GM23338 (cell line): ENCODE results near the gene RAB11FIP3. TPM values are rescaled to one million over a fixed set of nuclear protein-coding genes. Genes with fewer than 3 reads are reported as not detected.

Experiments used
- ATAC-seq: fragments of 200-7000 bp; cut with Tn5 transposase; 3 replicates; pipeline ENCODE4 v1.9.1; 2020
- DNase-seq: peaks from one replicate; pipeline ENCODE4 v3.0.0-alpha.2; 2015; ENCODE audit warnings: low spot score
- H2AFZ ChIP-seq: fragments of 200-600 bp; sonication (generic); 2 replicates; pipeline ENCODE4 v1.8.0; 2016; ENCODE audit warnings: antibody characterized with exemption, mild to moderate bottlenecking, moderate library complexity
- H3F3A ChIP-seq: fragments of 200-600 bp; sonication (generic); replicated peaks from 2 replicates; pipeline ENCODE4 v1.8.0; 2017; ENCODE audit warnings: antibody characterized with exemption, mixed run types, low read depth
- H3K27ac ChIP-seq: fragments of 200-600 bp; sonication (generic); 2 replicates; pipeline ENCODE4 v1.6.1; 2016; ENCODE audit warnings: low read depth
- H3K27me3 ChIP-seq: fragments of 200-600 bp; sonication (generic); 2 replicates; pipeline ENCODE4 v1.8.0; 2016; ENCODE audit warnings: mild to moderate bottlenecking, mixed run types, moderate library complexity; ENCODE audit not compliant: insufficient read depth
- H3K36me3 ChIP-seq: fragments of 200-600 bp; sonication (generic); 2 replicates; pipeline ENCODE4 v1.8.0; 2016; ENCODE audit warnings: mild to moderate bottlenecking; ENCODE audit not compliant: insufficient read depth
- H3K4me1 ChIP-seq: fragments of 200-600 bp; sonication (generic); 2 replicates; pipeline ENCODE4 v1.8.0; 2016; ENCODE audit warnings: mild to moderate bottlenecking, moderate library complexity; ENCODE audit not compliant: insufficient read depth
- H3K4me2 ChIP-seq: fragments of 200-600 bp; sonication (generic); 2 replicates; pipeline ENCODE4 v1.7.1; 2017; ENCODE audit warnings: mixed run types
- H3K4me3 ChIP-seq: fragments of 200-600 bp; sonication (generic); 2 replicates; pipeline ENCODE4 v1.6.1; 2016; ENCODE audit warnings: mixed run types
- H3K79me2 ChIP-seq: fragments of 200-600 bp; sonication (generic); replicated peaks from 2 replicates; pipeline ENCODE4 v1.8.0; 2017; ENCODE audit warnings: mild to moderate bottlenecking; ENCODE audit not compliant: insufficient read depth
- H3K9me2 ChIP-seq: fragments of 200-600 bp; sonication (generic); 2 replicates; pipeline ENCODE4 v1.8.0; 2017; ENCODE audit not compliant: insufficient read depth
- H4K20me1 ChIP-seq: fragments of 200-600 bp; sonication (generic); replicated peaks from 2 replicates; pipeline ENCODE4 v1.8.0; 2017; ENCODE audit warnings: mild to moderate bottlenecking; ENCODE audit not compliant: insufficient read depth
- H3K27ac Mint-ChIP-seq: 2 replicates; pipeline ENCODE4 v1.8.0; 2020; ENCODE audit warnings: inconsistent platforms, mild to moderate bottlenecking, moderate library complexity, mixed read lengths
- H3K27me3 Mint-ChIP-seq: 3 replicates; pipeline ENCODE4 v1.8.0; 2022; ENCODE audit warnings: low read depth, mild to moderate bottlenecking, moderate library complexity, mixed read lengths, inconsistent platforms; ENCODE audit not compliant: insufficient read depth, poor library complexity
- H3K36me3 Mint-ChIP-seq: 3 replicates; pipeline ENCODE4 v1.8.0; 2021; ENCODE audit warnings: low read depth, mild to moderate bottlenecking, inconsistent platforms, moderate library complexity, mixed read lengths
- H3K4me1 Mint-ChIP-seq: 3 replicates; pipeline ENCODE4 v1.8.0; 2020; ENCODE audit warnings: mild to moderate bottlenecking, inconsistent platforms, mixed read lengths
- H3K4me3 Mint-ChIP-seq: 3 replicates; pipeline ENCODE4 v1.8.0; 2021; ENCODE audit warnings: moderate library complexity, mild to moderate bottlenecking, inconsistent platforms, mixed read lengths
- H3K9me3 Mint-ChIP-seq: 3 replicates; pipeline ENCODE4 v1.8.0; 2020; ENCODE audit warnings: moderate library complexity, mild to moderate bottlenecking, inconsistent platforms, mixed read lengths
- CREB1 ChIP-seq: fragments of 250-450 bp; sonication (Bioruptor Pico); IDR thresholded peaks from 2 replicates; pipeline ENCODE4 v1.5.0; 2020; ENCODE audit warnings: low read depth, mild to moderate bottlenecking, moderate library complexity
- EZH2 ChIP-seq: fragments of 200-600 bp; sonication (generic); IDR thresholded peaks from one replicate; pipeline ENCODE4 v1.8.0; 2017; ENCODE audit warnings: antibody characterized with exemption, mild to moderate bottlenecking, low read depth; ENCODE audit not compliant: unreplicated experiment
- EZH2phosphoT487 ChIP-seq: fragments of 200-600 bp; sonication (generic); IDR thresholded peaks from one replicate; pipeline ENCODE4 v1.8.1; 2018; ENCODE audit warnings: antibody characterized with exemption; ENCODE audit not compliant: unreplicated experiment
- JUNB ChIP-seq: IDR thresholded peaks from one replicate; pipeline ENCODE4 v1.6.1; 2016; ENCODE audit warnings: antibody characterized with exemption; ENCODE audit not compliant: unreplicated experiment
- NANOG ChIP-seq: IDR thresholded peaks from 2 replicates; pipeline ENCODE4 v1.6.1; 2016; ENCODE audit warnings: antibody characterized with exemption, borderline replicate concordance
- POLR2AphosphoS5 ChIP-seq: IDR thresholded peaks from 2 replicates; pipeline ENCODE4 v1.6.1; 2016; ENCODE audit warnings: antibody characterized with exemption, low read depth
- STAT1 ChIP-seq: IDR thresholded peaks from one replicate; pipeline ENCODE4 v1.6.1; 2016; ENCODE audit warnings: antibody characterized with exemption; ENCODE audit not compliant: unreplicated experiment
- ZNF114 ChIP-seq: fragments of 250-450 bp; sonication (Bioruptor Pico); IDR thresholded peaks from 2 replicates; pipeline ENCODE4 v1.5.0; 2020; ENCODE audit warnings: mild to moderate bottlenecking, moderate library complexity
- ZNF331 ChIP-seq: fragments of 250-450 bp; sonication (Bioruptor Pico); IDR thresholded peaks from 2 replicates; pipeline ENCODE4 v1.5.0; 2020; ENCODE audit warnings: low read depth, mild to moderate bottlenecking, moderate library complexity
- polyA plus RNA-seq: library from polyadenylated mRNA; unstranded; fragments of >200 nt; fragmentation: Nextera tagmentation; extraction: Ambion mirVana; gene quantifications from 2 replicates; pipeline ENCODE4 v1.2.1, GENCODE V29; 2016
- total RNA-seq: library from RNA; depleted of rRNA; stranded (reverse); fragments of >200 nt; shearing (Covaris generic); gene quantifications from 2 replicates; pipeline ENCODE4 v1.2.3, GENCODE V29; 2014
- TF ChIP-seq, protein P1 (sequence below): IDR thresholded peaks from 2 replicates; pipeline ENCODE4 v1.6.1; 2016; ENCODE audit warnings: antibody characterized with exemption
- TF ChIP-seq, protein P2 (sequence below): fragments of 250-450 bp; sonication (Bioruptor Pico); IDR thresholded peaks from 2 replicates; pipeline ENCODE4 v1.5.0; 2020; ENCODE audit warnings: mild to moderate bottlenecking, moderate library complexity
- TF ChIP-seq, protein P3 (sequence below), 2 experiments: fragments of 200-600 bp in 1 of 2; sonication (generic) in 1 of 2; conservative IDR thresholded peaks; 2 replicates each; pipeline versions ENCODE4 v1.5.1 to v1.6.1; 2016 to 2017; ENCODE audit warnings: antibody characterized with exemption in 2 of 2, low read depth in 2 of 2, mild to moderate bottlenecking in 2 of 2, moderate library complexity in 1 of 2
- TF ChIP-seq, protein P4 (sequence below): IDR thresholded peaks from one replicate; pipeline ENCODE4 v1.6.1; 2018; ENCODE audit warnings: antibody characterized with exemption; ENCODE audit not compliant: unreplicated experiment

Gene RAB11FIP3
- total and polyA plus RNA-seq, 2 experiments from 2014 or later, result 3.2 to 29.2 TPM

DNA sequence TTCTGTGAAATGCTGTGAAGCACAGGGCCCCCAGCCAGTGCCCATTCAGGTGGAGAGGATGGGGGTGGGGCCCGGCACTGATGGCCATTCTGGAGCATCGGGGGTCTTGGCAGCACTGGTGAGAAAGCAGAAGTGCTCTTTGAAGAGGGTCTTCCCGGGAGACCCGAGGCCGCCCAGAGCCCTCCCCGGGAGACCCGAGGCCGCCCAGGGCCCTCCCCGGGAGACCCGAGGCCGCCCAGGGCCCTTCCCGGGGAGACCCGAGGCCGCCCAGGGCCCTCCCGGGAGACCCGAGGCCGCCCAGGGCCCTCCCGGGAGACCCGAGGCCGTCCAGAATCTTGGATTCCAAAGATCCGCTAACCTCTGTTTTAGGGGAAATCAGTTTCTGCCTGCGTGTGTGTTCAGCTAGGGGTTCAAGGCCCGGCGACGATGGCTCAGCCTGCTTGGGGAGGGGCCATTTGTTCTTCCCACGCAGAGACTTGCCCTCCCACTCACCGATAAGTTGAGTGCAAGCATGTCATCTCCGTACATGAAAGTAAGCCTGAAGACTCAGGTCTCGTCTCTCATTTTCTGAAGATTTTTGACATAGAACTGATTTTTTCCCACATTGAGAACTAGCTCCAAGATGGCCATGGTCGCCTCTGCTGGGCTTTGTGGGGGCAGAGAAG, 66.9 kb downstream of the RAB11FIP3 start:
- H2AFZ ChIP-seq, result no peak overlapping the region
- Mint-ChIP-seq H3K36me3 (peaks cover 21% of the 10 kb centered on the region), H3K4me1 (peaks cover 13% of the 10 kb centered on the region), H3K27me3 (peaks cover 4% of the 10 kb centered on the region), H3K4me3 (no peak overlapping the region), H3K9me3 (no peaks in the 10 kb centered on the region), H3K27ac (no peak overlapping the region; the same call in 1 of the 2 replicates)
- TF ChIP-seq, protein P1, sequence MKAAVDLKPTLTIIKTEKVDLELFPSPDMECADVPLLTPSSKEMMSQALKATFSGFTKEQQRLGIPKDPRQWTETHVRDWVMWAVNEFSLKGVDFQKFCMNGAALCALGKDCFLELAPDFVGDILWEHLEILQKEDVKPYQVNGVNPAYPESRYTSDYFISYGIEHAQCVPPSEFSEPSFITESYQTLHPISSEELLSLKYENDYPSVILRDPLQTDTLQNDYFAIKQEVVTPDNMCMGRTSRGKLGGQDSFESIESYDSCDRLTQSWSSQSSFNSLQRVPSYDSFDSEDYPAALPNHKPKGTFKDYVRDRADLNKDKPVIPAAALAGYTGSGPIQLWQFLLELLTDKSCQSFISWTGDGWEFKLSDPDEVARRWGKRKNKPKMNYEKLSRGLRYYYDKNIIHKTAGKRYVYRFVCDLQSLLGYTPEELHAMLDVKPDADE, result no peak
- TF ChIP-seq, protein P2, sequence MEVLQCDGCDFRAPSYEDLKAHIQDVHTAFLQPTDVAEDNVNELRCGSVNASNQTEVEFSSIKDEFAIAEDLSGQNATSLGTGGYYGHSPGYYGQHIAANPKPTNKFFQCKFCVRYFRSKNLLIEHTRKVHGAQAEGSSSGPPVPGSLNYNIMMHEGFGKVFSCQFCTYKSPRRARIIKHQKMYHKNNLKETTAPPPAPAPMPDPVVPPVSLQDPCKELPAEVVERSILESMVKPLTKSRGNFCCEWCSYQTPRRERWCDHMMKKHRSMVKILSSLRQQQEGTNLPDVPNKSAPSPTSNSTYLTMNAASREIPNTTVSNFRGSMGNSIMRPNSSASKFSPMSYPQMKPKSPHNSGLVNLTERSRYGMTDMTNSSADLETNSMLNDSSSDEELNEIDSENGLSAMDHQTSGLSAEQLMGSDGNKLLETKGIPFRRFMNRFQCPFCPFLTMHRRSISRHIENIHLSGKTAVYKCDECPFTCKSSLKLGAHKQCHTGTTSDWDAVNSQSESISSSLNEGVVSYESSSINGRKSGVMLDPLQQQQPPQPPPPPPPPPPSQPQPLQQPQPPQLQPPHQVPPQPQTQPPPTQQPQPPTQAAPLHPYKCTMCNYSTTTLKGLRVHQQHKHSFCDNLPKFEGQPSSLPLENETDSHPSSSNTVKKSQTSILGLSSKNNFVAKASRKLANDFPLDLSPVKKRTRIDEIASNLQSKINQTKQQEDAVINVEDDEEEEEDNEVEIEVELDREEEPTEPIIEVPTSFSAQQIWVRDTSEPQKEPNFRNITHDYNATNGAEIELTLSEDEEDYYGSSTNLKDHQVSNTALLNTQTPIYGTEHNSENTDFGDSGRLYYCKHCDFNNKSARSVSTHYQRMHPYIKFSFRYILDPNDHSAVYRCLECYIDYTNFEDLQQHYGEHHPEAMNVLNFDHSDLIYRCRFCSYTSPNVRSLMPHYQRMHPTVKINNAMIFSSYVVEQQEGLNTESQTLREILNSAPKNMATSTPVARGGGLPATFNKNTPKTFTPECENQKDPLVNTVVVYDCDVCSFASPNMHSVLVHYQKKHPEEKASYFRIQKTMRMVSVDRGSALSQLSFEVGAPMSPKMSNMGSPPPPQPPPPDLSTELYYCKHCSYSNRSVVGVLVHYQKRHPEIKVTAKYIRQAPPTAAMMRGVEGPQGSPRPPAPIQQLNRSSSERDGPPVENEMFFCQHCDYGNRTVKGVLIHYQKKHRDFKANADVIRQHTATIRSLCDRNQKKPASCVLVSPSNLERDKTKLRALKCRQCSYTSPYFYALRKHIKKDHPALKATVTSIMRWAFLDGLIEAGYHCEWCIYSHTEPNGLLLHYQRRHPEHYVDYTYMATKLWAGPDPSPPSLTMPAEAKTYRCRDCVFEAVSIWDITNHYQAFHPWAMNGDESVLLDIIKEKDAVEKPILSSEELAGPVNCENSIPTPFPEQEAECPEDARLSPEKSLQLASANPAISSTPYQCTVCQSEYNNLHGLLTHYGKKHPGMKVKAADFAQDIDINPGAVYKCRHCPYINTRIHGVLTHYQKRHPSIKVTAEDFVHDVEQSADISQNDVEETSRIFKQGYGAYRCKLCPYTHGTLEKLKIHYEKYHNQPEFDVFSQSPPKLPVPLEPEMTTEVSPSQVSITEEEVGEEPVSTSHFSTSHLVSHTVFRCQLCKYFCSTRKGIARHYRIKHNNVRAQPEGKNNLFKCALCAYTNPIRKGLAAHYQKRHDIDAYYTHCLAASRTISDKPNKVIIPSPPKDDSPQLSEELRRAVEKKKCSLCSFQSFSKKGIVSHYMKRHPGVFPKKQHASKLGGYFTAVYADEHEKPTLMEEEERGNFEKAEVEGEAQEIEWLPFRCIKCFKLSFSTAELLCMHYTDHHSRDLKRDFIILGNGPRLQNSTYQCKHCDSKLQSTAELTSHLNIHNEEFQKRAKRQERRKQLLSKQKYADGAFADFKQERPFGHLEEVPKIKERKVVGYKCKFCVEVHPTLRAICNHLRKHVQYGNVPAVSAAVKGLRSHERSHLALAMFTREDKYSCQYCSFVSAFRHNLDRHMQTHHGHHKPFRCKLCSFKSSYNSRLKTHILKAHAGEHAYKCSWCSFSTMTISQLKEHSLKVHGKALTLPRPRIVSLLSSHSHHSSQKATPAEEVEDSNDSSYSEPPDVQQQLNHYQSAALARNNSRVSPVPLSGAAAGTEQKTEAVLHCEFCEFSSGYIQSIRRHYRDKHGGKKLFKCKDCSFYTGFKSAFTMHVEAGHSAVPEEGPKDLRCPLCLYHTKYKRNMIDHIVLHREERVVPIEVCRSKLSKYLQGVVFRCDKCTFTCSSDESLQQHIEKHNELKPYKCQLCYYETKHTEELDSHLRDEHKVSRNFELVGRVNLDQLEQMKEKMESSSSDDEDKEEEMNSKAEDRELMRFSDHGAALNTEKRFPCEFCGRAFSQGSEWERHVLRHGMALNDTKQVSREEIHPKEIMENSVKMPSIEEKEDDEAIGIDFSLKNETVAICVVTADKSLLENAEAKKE (CRISPR knock-in tag), result no peak
- TF ChIP-seq, protein P3, sequence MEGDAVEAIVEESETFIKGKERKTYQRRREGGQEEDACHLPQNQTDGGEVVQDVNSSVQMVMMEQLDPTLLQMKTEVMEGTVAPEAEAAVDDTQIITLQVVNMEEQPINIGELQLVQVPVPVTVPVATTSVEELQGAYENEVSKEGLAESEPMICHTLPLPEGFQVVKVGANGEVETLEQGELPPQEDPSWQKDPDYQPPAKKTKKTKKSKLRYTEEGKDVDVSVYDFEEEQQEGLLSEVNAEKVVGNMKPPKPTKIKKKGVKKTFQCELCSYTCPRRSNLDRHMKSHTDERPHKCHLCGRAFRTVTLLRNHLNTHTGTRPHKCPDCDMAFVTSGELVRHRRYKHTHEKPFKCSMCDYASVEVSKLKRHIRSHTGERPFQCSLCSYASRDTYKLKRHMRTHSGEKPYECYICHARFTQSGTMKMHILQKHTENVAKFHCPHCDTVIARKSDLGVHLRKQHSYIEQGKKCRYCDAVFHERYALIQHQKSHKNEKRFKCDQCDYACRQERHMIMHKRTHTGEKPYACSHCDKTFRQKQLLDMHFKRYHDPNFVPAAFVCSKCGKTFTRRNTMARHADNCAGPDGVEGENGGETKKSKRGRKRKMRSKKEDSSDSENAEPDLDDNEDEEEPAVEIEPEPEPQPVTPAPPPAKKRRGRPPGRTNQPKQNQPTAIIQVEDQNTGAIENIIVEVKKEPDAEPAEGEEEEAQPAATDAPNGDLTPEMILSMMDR (conservative IDR thresholded peaks at IDR 0.05; ENCODE audit: low read depth in 2 of 2), result no peak
- TF ChIP-seq POLR2AphosphoS5 (no peak), NANOG (no peak), ZNF331 (CRISPR knock-in tag) (no peak), JUNB (no peak), CREB1 (no peak), EZH2 (no peak), EZH2phosphoT487 (no peak), STAT1 (no peak), ZNF114 (CRISPR knock-in tag) (no peak)
- TF ChIP-seq, protein P4, sequence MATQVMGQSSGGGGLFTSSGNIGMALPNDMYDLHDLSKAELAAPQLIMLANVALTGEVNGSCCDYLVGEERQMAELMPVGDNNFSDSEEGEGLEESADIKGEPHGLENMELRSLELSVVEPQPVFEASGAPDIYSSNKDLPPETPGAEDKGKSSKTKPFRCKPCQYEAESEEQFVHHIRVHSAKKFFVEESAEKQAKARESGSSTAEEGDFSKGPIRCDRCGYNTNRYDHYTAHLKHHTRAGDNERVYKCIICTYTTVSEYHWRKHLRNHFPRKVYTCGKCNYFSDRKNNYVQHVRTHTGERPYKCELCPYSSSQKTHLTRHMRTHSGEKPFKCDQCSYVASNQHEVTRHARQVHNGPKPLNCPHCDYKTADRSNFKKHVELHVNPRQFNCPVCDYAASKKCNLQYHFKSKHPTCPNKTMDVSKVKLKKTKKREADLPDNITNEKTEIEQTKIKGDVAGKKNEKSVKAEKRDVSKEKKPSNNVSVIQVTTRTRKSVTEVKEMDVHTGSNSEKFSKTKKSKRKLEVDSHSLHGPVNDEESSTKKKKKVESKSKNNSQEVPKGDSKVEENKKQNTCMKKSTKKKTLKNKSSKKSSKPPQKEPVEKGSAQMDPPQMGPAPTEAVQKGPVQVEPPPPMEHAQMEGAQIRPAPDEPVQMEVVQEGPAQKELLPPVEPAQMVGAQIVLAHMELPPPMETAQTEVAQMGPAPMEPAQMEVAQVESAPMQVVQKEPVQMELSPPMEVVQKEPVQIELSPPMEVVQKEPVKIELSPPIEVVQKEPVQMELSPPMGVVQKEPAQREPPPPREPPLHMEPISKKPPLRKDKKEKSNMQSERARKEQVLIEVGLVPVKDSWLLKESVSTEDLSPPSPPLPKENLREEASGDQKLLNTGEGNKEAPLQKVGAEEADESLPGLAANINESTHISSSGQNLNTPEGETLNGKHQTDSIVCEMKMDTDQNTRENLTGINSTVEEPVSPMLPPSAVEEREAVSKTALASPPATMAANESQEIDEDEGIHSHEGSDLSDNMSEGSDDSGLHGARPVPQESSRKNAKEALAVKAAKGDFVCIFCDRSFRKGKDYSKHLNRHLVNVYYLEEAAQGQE, result no peak
- H3K79me2 ChIP-seq, result no peaks in the 10 kb centered on the region
- H3F3A ChIP-seq, result no peaks in the 10 kb centered on the region
- H3K4me1 ChIP-seq, result no peaks in the 10 kb centered on the region
- no peaks in the 10 kb centered on the region for H4K20me1 ChIP-seq
- H3K27me3 ChIP-seq, result no peaks in the 10 kb centered on the region
- no peak overlapping the region for H3K4me2 ChIP-seq
- DNase-seq (no peak), ATAC-seq (no peak)
- H3K4me3 ChIP-seq, result no peak overlapping the region
- 0 out of 2 replicates have a peak overlapping the region, but pooled peaks have one; percentile 50 for H3K27ac ChIP-seq
- no peaks in the 10 kb centered on the region for H3K9me2 ChIP-seq
- H3K36me3 ChIP-seq, result no peaks in the 10 kb centered on the region; the same call in 1 of the 2 replicates
